ENCODE measurements around the gene AP4M1. TPM values are rescaled to one million over a fixed set of nuclear protein-coding genes. Genes with fewer than 3 reads are reported as not detected.
A peak's percentile ranks its signal among the peaks of the same experiment; 100 is the strongest.

AP4M1 gene
- total and polyA plus RNA-seq, 9 of the 15 experiments (the other 6 are each of a cell fraction or from before 2014, with no cell fraction given) = 1.3 to 30.9 (median 14.1) TPM

DNA sequence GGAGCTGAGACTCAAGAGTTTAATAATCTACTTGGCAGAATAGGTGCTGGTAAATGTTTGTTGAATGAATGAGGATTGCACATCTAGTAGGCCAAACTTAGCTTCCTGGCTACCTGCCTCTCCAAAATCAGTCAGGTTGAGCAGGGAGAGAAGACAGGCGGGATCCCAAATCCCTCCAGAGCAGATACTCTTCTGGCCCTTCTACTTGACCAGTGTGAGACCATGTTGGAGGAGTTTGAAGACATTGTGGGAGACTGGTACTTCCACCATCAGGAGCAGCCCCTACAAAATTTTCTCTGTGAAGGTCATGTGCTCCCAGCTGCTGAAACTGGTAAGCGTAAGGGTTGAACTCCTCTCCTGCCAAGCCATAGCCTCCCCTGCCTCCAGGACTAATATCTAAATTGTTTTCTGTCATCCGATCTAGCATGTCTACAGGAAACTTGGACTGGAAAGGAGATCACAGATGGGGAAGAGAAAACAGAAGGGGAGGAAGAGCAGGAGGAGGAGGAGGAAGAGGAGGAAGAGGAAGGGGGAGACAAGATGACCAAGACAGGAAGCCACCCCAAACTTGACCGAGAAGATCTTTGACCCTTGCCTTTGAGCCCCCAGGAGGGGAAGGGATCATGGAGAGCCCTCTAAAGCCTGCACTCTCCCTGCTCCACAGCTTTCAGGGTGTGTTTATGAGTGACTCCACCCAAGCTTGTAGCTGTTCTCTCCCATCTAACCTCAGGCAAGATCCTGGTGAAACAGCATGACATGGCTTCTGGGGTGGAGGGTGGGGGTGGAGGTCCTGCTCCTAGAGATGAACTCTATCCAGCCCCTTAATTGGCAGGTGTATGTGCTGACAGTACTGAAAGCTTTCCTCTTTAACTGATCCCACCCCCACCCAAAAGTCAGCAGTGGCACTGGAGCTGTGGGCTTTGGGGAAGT, 23.1 kb downstream of the AP4M1 start (continued):
- TF ChIP-seq, protein P1, sequence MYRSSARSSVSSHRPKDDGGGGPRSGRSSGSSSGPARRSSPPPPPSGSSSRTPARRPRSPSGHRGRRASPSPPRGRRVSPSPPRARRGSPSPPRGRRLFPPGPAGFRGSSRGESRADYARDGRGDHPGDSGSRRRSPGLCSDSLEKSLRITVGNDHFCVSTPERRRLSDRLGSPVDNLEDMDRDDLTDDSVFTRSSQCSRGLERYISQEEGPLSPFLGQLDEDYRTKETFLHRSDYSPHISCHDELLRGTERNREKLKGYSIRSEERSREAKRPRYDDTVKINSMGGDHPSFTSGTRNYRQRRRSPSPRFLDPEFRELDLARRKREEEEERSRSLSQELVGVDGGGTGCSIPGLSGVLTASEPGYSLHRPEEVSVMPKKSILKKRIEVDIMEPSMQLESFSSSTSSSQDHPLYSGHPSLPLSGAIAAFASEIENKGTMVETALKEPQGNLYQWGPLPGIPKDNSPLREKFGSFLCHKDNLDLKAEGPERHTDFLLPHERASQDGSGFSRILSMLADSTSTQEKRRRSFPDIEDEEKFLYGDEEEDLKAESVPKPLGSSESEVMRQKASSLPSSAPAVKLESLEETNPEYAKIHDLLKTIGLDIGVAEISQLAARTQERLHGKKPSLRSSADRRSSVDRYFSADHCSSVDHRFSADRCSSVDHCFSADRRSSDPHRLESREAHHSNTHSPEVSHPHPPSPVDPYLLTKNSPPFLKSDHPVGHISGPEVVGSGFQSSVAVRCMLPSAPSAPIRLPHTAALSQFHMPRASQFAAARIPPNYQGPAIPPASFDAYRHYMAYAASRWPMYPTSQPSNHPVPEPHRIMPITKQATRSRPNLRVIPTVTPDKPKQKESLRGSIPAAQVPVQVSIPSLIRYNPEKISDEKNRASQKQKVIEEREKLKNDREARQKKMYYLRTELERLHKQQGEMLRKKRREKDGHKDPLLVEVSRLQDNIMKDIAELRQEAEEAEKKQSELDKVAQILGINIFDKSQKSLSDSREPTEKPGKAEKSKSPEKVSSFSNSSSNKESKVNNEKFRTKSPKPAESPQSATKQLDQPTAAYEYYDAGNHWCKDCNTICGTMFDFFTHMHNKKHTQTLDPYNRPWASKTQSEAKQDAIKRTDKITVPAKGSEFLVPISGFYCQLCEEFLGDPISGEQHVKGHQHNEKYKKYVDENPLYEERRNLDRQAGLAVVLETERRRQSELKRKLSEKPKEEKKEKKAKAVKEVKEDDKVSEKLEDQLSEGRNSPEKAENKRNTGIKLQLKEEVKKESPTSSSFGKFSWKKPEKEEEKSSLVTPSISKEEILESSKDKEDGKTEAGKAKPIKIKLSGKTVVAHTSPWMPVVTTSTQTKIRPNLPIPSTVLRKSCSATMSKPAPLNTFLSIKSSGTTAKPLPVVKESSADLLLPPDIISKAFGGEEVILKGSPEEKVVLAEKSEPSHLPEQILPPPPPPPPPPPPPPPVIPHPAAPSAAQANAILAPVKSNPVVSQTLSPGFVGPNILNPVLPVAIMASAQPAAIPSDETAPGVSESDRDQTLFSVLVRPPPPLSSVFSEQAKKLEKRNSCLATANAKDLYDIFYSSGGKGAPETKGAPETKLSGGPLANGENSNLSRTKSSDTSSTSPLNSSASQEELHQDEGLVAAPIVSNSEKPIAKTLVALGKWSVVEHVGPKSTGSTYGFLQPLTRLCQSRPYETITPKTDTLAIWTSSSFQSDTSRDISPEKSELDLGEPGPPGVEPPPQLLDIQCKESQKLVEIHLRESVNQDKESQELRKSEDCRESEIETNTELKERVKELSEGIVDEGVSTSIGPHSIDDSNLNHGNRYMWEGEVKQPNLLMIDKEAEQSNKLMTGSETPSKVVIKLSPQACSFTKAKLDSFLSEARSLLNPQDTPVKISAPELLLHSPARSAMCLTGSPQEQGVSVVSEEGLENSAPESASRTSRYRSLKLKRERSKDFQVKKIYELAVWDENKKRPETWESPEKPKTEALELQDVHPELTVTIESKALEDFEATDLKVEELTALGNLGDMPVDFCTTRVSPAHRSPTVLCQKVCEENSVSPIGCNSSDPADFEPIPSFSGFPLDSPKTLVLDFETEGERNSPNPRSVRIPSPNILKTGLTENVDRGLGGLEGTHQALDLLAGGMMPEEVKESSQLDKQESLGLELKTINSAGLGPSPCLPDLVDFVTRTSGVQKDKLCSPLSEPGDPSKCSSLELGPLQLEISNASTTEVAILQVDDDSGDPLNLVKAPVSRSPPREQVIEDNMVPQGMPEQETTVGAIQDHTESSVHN (IDR thresholded peaks at IDR 0.05; ENCODE audit: borderline replicate concordance in 1 of 2, low read depth in 1 of 2) = no peak
- no peak for TF ChIP-seq NFATC3 (IDR thresholded peaks at IDR 0.05)
- TF ChIP-seq, protein P2, sequence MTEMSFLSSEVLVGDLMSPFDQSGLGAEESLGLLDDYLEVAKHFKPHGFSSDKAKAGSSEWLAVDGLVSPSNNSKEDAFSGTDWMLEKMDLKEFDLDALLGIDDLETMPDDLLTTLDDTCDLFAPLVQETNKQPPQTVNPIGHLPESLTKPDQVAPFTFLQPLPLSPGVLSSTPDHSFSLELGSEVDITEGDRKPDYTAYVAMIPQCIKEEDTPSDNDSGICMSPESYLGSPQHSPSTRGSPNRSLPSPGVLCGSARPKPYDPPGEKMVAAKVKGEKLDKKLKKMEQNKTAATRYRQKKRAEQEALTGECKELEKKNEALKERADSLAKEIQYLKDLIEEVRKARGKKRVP (CRISPR knock-in tag; IDR thresholded peaks at IDR 0.05) = no peak
- TF ChIP-seq CBFA2T2 (conservative IDR thresholded peaks at IDR 0.05) = no peak
- TF ChIP-seq, protein P3, sequence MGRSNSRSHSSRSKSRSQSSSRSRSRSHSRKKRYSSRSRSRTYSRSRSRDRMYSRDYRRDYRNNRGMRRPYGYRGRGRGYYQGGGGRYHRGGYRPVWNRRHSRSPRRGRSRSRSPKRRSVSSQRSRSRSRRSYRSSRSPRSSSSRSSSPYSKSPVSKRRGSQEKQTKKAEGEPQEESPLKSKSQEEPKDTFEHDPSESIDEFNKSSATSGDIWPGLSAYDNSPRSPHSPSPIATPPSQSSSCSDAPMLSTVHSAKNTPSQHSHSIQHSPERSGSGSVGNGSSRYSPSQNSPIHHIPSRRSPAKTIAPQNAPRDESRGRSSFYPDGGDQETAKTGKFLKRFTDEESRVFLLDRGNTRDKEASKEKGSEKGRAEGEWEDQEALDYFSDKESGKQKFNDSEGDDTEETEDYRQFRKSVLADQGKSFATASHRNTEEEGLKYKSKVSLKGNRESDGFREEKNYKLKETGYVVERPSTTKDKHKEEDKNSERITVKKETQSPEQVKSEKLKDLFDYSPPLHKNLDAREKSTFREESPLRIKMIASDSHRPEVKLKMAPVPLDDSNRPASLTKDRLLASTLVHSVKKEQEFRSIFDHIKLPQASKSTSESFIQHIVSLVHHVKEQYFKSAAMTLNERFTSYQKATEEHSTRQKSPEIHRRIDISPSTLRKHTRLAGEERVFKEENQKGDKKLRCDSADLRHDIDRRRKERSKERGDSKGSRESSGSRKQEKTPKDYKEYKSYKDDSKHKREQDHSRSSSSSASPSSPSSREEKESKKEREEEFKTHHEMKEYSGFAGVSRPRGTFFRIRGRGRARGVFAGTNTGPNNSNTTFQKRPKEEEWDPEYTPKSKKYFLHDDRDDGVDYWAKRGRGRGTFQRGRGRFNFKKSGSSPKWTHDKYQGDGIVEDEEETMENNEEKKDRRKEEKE (IDR thresholded peaks at IDR 0.05; ENCODE audit: borderline replicate concordance in 1 of 2, control insufficient read depth in 1 of 2, low read depth in 2 of 2, low read length in 1 of 2) = no peak
- TF ChIP-seq, protein P4, sequence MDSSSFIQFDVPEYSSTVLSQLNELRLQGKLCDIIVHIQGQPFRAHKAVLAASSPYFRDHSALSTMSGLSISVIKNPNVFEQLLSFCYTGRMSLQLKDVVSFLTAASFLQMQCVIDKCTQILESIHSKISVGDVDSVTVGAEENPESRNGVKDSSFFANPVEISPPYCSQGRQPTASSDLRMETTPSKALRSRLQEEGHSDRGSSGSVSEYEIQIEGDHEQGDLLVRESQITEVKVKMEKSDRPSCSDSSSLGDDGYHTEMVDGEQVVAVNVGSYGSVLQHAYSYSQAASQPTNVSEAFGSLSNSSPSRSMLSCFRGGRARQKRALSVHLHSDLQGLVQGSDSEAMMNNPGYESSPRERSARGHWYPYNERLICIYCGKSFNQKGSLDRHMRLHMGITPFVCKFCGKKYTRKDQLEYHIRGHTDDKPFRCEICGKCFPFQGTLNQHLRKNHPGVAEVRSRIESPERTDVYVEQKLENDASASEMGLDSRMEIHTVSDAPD (CRISPR knock-in tag; IDR thresholded peaks at IDR 0.05) = no peak
- TF ChIP-seq DMBX1 (CRISPR knock-in tag; IDR thresholded peaks at IDR 0.05; ENCODE audit: borderline replicate concordance) = peak; percentile 75; the same call in 1 of the 2 replicates
- TF ChIP-seq SPI1 (IDR thresholded peaks at IDR 0.05; ENCODE audit: borderline replicate concordance, low read depth, low read length) = peak; percentile 18; the same call in 1 of the 2 replicates
- TF ChIP-seq ZNF316 (IDR thresholded peaks at IDR 0.05) = peak; percentile 49; the same call in 1 of the 2 replicates
- no peak for TF ChIP-seq MIER1 (IDR thresholded peaks at IDR 0.05; ENCODE audit: low read depth)

Measured in K562 (cell line).